ENCODE data around the gene ITIH3. TPM values are rescaled to one million over a fixed set of nuclear protein-coding genes. Genes with fewer than 3 reads are reported as not detected.

Gene ITIH3
- total RNA-seq, 1 experiment from 2014 or later: not detected

- no peak overlapping the region for H3K9ac ChIP-seq (ENCODE audit: extremely low read depth, insufficient read length, low read length)
- no peak overlapping the region for H2BK12ac ChIP-seq (ENCODE audit: insufficient read length, low read depth, low read length)
- H3K23ac ChIP-seq (ENCODE audit: insufficient read length, low read depth, low read length): no peak overlapping the region
- no peak overlapping the region for H3K27ac ChIP-seq (ENCODE audit: insufficient read length, low read depth, low read length)
- H3K4me1 ChIP-seq (ENCODE audit: insufficient read depth, low read length): no peaks in the 10 kb centered on the region
- no peaks in the 10 kb centered on the region for H3K23me2 ChIP-seq (ENCODE audit: insufficient read length, low read depth, low read length, poor library complexity, severe bottlenecking)
- no CpG with 5 or more reads among the region's 7 CpGs for WGBS (ENCODE audit: extremely low coverage, insufficient read length, low lambda C conversion rate)
- H3K27me3 Mint-ChIP-seq (ENCODE audit: low read depth): peaks cover 12% of the 10 kb centered on the region
- no peak overlapping the region for H3K4ac ChIP-seq (ENCODE audit: low read depth, low read length)
- no peak overlapping the region for H3K27ac Mint-ChIP-seq
- no peak overlapping the region for H3T11ph ChIP-seq (ENCODE audit: low read length)
- no peak overlapping the region for H4K91ac ChIP-seq (ENCODE audit: insufficient read length, low read depth, low read length)
- no peaks in the 10 kb centered on the region for H3K27me3 ChIP-seq (ENCODE audit: insufficient read depth, low read length)
- H2AK5ac ChIP-seq (ENCODE audit: insufficient read length, low read length): no peak overlapping the region
- no peak overlapping the region for H2BK5ac ChIP-seq (ENCODE audit: insufficient read length, low read length)
- H3K9me3 ChIP-seq (ENCODE audit: control insufficient read depth, low read depth, low read length): no peaks in the 10 kb centered on the region
- H3K56ac ChIP-seq (ENCODE audit: insufficient read length, low read depth, low read length): no peak overlapping the region
- H3K4me3 Mint-ChIP-seq: no peak overlapping the region
- H4K5ac ChIP-seq (ENCODE audit: insufficient read length, low read depth, low read length): no peak overlapping the region
- DNase-seq: no peak
- no peak overlapping the region for H3K4me2 ChIP-seq (ENCODE audit: insufficient read depth, insufficient read length, low read length)
- H4K8ac ChIP-seq (replicated peaks; ENCODE audit: insufficient read length, low read depth, low read length): no peak overlapping the region
- H2BK20ac ChIP-seq (ENCODE audit: low read depth, low read length, poor library complexity, severe bottlenecking): no peak overlapping the region
- H3K79me2 ChIP-seq (ENCODE audit: insufficient read depth, low read length): no peaks in the 10 kb centered on the region
- H3K4me1 Mint-ChIP-seq: no peaks in the 10 kb centered on the region
- no peaks in the 10 kb centered on the region; a peak in 1 of 7 replicates for H3K36me3 Mint-ChIP-seq (ENCODE audit: insufficient read depth in 1 of 3, low read depth in 3 of 3)
- H3K14ac ChIP-seq (ENCODE audit: insufficient read depth, low read length): no peak overlapping the region
- H2BK15ac ChIP-seq (ENCODE audit: low read depth, low read length): no peak overlapping the region
- H3K79me1 ChIP-seq (ENCODE audit: insufficient read depth, low read depth, low read length, poor library complexity, severe bottlenecking): no peaks in the 10 kb centered on the region
- no peak overlapping the region for H2BK120ac ChIP-seq (ENCODE audit: low read depth, low read length, poor library complexity, severe bottlenecking)
- no peak overlapping the region for H3K18ac ChIP-seq (ENCODE audit: insufficient read length, low read depth, low read length)
- TF ChIP-seq CTCF (conservative IDR thresholded peaks at IDR 0.05): no peak
- H4K20me1 ChIP-seq (ENCODE audit: control insufficient read depth, insufficient read depth, insufficient read length): no peaks in the 10 kb centered on the region
- H3K9me3 Mint-ChIP-seq: no peaks in the 10 kb centered on the region
- H2AFZ ChIP-seq (ENCODE audit: low read length): no peak overlapping the region
Observed at GRCh38 chr3:52809662-52810377, 15.2 kb downstream of the ITIH3 start.

Data from H9 (cell line).